H9 (cell line): Measurements from ENCODE around the gene PCF11. TPM values are rescaled to one million over a fixed set of nuclear protein-coding genes. Genes with fewer than 3 reads are reported as not detected.

ENCODE experiments used
- DNase-seq: peaks from one replicate; pipeline ENCODE4 v3.0.0-alpha.2; 2017
- H2AFZ ChIP-seq: one replicate; pipeline ENCODE4 v1.6.1; 2013; ENCODE audit warnings: mild to moderate bottlenecking, low read length, control low read depth, moderate library complexity
- H2AK5ac ChIP-seq: 2 replicates; pipeline ENCODE4 v1.6.1; 2013; ENCODE audit warnings: low read length, control low read depth, mixed read lengths; ENCODE audit not compliant: insufficient read length
- H2BK120ac ChIP-seq: one replicate; pipeline ENCODE4 v1.6.1; 2013; ENCODE audit warnings: low read depth, mild to moderate bottlenecking, low read length, control low read depth, inconsistent platforms; ENCODE audit not compliant: poor library complexity, severe bottlenecking
- H2BK12ac ChIP-seq: 2 replicates; pipeline ENCODE4 v1.6.1; 2013; ENCODE audit warnings: low read length, control low read depth, mixed read lengths, low read depth; ENCODE audit not compliant: insufficient read length
- H2BK15ac ChIP-seq: 2 replicates; pipeline ENCODE4 v1.6.1; 2013; ENCODE audit warnings: low read depth, low read length, control low read depth
- H2BK20ac ChIP-seq: one replicate; pipeline ENCODE4 v1.6.1; 2013; ENCODE audit warnings: low read depth, mild to moderate bottlenecking, low read length, control low read depth, inconsistent platforms; ENCODE audit not compliant: poor library complexity, severe bottlenecking
- H2BK5ac ChIP-seq: 2 replicates; pipeline ENCODE4 v1.6.1; 2013; ENCODE audit warnings: low read length, control low read depth, mixed read lengths; ENCODE audit not compliant: insufficient read length
- H3K14ac ChIP-seq: 2 replicates; pipeline ENCODE4 v1.6.1; 2013; ENCODE audit warnings: low read length, control low read depth; ENCODE audit not compliant: insufficient read depth
- H3K18ac ChIP-seq: 2 replicates; pipeline ENCODE4 v1.6.1; 2013; ENCODE audit warnings: low read depth, mild to moderate bottlenecking, mixed read lengths, low read length, control low read depth; ENCODE audit not compliant: insufficient read length
- H3K23ac ChIP-seq: 2 replicates; pipeline ENCODE4 v1.6.1; 2013; ENCODE audit warnings: low read length, control low read depth, mixed read lengths, low read depth; ENCODE audit not compliant: insufficient read length
- H3K23me2 ChIP-seq: 2 replicates; pipeline ENCODE4 v1.6.1; 2013; ENCODE audit warnings: low read depth, mild to moderate bottlenecking, mixed read lengths, low read length, control low read depth; ENCODE audit not compliant: insufficient read length, poor library complexity, severe bottlenecking
- H3K27ac ChIP-seq: 2 replicates; pipeline ENCODE4 v1.5.1; 2013; ENCODE audit warnings: low read length, control low read depth, mixed read lengths, low read depth; ENCODE audit not compliant: insufficient read length
- H3K27me3 ChIP-seq: 2 replicates; pipeline ENCODE4 v1.6.1; 2013; ENCODE audit warnings: low read length, control low read depth, inconsistent platforms; ENCODE audit not compliant: insufficient read depth
- H3K4ac ChIP-seq: 2 replicates; pipeline ENCODE4 v1.6.1; 2013; ENCODE audit warnings: low read depth, mild to moderate bottlenecking, control low read depth, inconsistent platforms, low read length, moderate library complexity
- H3K4me1 ChIP-seq: 2 replicates; pipeline ENCODE4 v1.6.1; 2013; ENCODE audit warnings: low read length, control low read depth, inconsistent platforms; ENCODE audit not compliant: insufficient read depth
- H3K4me2 ChIP-seq: 2 replicates; pipeline ENCODE4 v1.6.1; 2013; ENCODE audit warnings: low read length, control low read depth, mixed read lengths; ENCODE audit not compliant: insufficient read length, insufficient read depth
- H3K56ac ChIP-seq: 2 replicates; pipeline ENCODE4 v1.6.1; 2013; ENCODE audit warnings: low read depth, mild to moderate bottlenecking, mixed read lengths, low read length, control low read depth; ENCODE audit not compliant: insufficient read length
- H3K79me1 ChIP-seq: 2 replicates; pipeline ENCODE4 v1.6.1; 2013; ENCODE audit warnings: low read depth, mild to moderate bottlenecking, moderate library complexity, low read length, control low read depth, inconsistent platforms; ENCODE audit not compliant: insufficient read depth, poor library complexity, severe bottlenecking
- H3K79me2 ChIP-seq: 2 replicates; pipeline ENCODE4 v1.6.1; 2013; ENCODE audit warnings: low read length, control low read depth, inconsistent platforms; ENCODE audit not compliant: insufficient read depth
- H3K9ac ChIP-seq: 2 replicates; pipeline ENCODE4 v1.6.1; 2013; ENCODE audit warnings: low read length, control low read depth, mixed read lengths; ENCODE audit not compliant: insufficient read length; ENCODE audit errors: extremely low read depth
- H3K9me3 ChIP-seq: one replicate; pipeline ENCODE4 v1.6.1; 2013; ENCODE audit warnings: low read depth, low read length, inconsistent platforms; ENCODE audit not compliant: control insufficient read depth
- H3T11ph ChIP-seq: one replicate; pipeline ENCODE4 v1.6.1; 2013; ENCODE audit warnings: mild to moderate bottlenecking, low read length, control low read depth, inconsistent platforms
- H4K20me1 ChIP-seq: one replicate; pipeline ENCODE4 v1.6.1; 2013; ENCODE audit not compliant: control insufficient read depth, insufficient read length, insufficient read depth
- H4K5ac ChIP-seq: 2 replicates; pipeline ENCODE4 v1.6.1; 2013; ENCODE audit warnings: low read depth, mild to moderate bottlenecking, mixed read lengths, low read length, control low read depth; ENCODE audit not compliant: insufficient read length
- H4K8ac ChIP-seq: replicated peaks from 2 replicates; pipeline ENCODE4 v1.6.1; 2013; ENCODE audit warnings: low read length, control low read depth, mixed read lengths, low read depth; ENCODE audit not compliant: insufficient read length
- H4K91ac ChIP-seq: 2 replicates; pipeline ENCODE4 v1.6.1; 2013; ENCODE audit warnings: low read depth, mild to moderate bottlenecking, moderate library complexity, mixed read lengths, low read length, control low read depth; ENCODE audit not compliant: insufficient read length
- H3K27ac Mint-ChIP-seq, 3 experiments: 2 replicates in 2 of 3; 3 replicates in 1 of 3; pipeline ENCODE4 v1.8.0; 2020 to 2021; ENCODE audit warnings: mixed read lengths in 3 of 3, mild to moderate bottlenecking in 1 of 3, moderate library complexity in 1 of 3
- H3K27me3 Mint-ChIP-seq: 2 replicates; pipeline ENCODE4 v1.8.0; 2021; ENCODE audit warnings: low read depth, mild to moderate bottlenecking, moderate library complexity, mixed read lengths
- H3K36me3 Mint-ChIP-seq, 3 experiments: 2 replicates in 2 of 3; 3 replicates in 1 of 3; pipeline ENCODE4 v1.8.0; 2020 to 2021; ENCODE audit warnings: low read depth in 3 of 3, mixed read lengths in 3 of 3; ENCODE audit not compliant: insufficient read depth in 1 of 3
- H3K4me1 Mint-ChIP-seq, 2 experiments: 2 replicates each; pipeline ENCODE4 v1.8.0; 2020; ENCODE audit warnings: mixed read lengths in 2 of 2
- H3K4me3 Mint-ChIP-seq, 2 experiments: 2 replicates in 1 of 2; 3 replicates in 1 of 2; pipeline ENCODE4 v1.8.0; 2020 to 2021; ENCODE audit warnings: mild to moderate bottlenecking in 2 of 2, mixed read lengths in 2 of 2, moderate library complexity in 1 of 2
- H3K9me3 Mint-ChIP-seq, 2 experiments: 2 replicates in 1 of 2; 3 replicates in 1 of 2; pipeline ENCODE4 v1.8.0; 2020; ENCODE audit warnings: mild to moderate bottlenecking in 2 of 2, mixed read lengths in 2 of 2, moderate library complexity in 1 of 2
- CTCF ChIP-seq: fragments of 200-600 bp; sonication (generic); conservative IDR thresholded peaks from 3 replicates; pipeline ENCODE4 v1.8.0; 2021; ENCODE audit warnings: antibody characterized with exemption, mild to moderate bottlenecking
- WGBS: extraction: QIAGEN DNeasy Blood & Tissue Kit; methylation state at CpG from one replicate; pipeline ENCODE4 v1.1.7; 2013; ENCODE audit warnings: missing lambda C conversion rate, low lambda C conversion rate, mixed read lengths; ENCODE audit not compliant: insufficient read length; ENCODE audit errors: extremely low coverage; 5-methylcytosine and 5-hydroxymethylcytosine counted together
- total RNA-seq: library from RNA; stranded (reverse); gene quantifications from 2 replicates; pipeline ENCODE4 v1.2.1, GENCODE V29; 2021

Gene PCF11
- total RNA-seq, 1 experiment from 2014 or later = 50.9 TPM

- H4K91ac ChIP-seq = no peak overlapping the region
- peaks cover 5% of the 10 kb centered on the region for H3K23me2 ChIP-seq
- no peak for TF ChIP-seq CTCF
- H3K79me2 ChIP-seq = peaks cover under 1% of the 10 kb centered on the region; the same call in 1 of the 2 replicates
- H3K56ac ChIP-seq = no peak overlapping the region
- Mint-ChIP-seq H3K4me3 (no peak overlapping the region), H3K27ac (no peak overlapping the region), H3K4me1 (no peaks in the 10 kb centered on the region), H3K27me3 (peaks cover 2% of the 10 kb centered on the region; the same call in 1 of the 2 replicates), H3K36me3 (peaks cover 3% of the 10 kb centered on the region in 3 experiments; a peak in 5 of 7 replicates), H3K9me3 (peaks cover 2% of the 10 kb centered on the region in 2 experiments; a peak in 4 of 5 replicates)
- H3K9me3 ChIP-seq = no peaks in the 10 kb centered on the region
- no peak overlapping the region for H3K9ac ChIP-seq
- no peak overlapping the region for H3K4me2 ChIP-seq
- H3K4me1 ChIP-seq = no peaks in the 10 kb centered on the region; the same call in 1 of the 2 replicates
- H3K18ac ChIP-seq = no peak overlapping the region
- no peak overlapping the region for H2BK5ac ChIP-seq
- no peaks in the 10 kb centered on the region for H3K27me3 ChIP-seq
- no peaks in the 10 kb centered on the region for H3K79me1 ChIP-seq
- H3K14ac ChIP-seq = no peak overlapping the region
- no CpG with 5 or more reads among the region's 2 CpGs for WGBS
- H2AFZ ChIP-seq = no peak overlapping the region
- no peak overlapping the region for H4K8ac ChIP-seq
- no peak overlapping the region for H3K4ac ChIP-seq
- DNase-seq = no peak
- no peak overlapping the region for H2BK20ac ChIP-seq
- no peak overlapping the region for H2BK15ac ChIP-seq
- H3K23ac ChIP-seq = no peak overlapping the region
- no peaks in the 10 kb centered on the region for H4K20me1 ChIP-seq
- H3T11ph ChIP-seq = no peak overlapping the region
- H2BK12ac ChIP-seq = no peak overlapping the region
- H2AK5ac ChIP-seq = no peak overlapping the region
- no peak overlapping the region for H4K5ac ChIP-seq
- no peak overlapping the region for H3K27ac ChIP-seq
- H2BK120ac ChIP-seq = no peak overlapping the region
These were observed 4.7 kb upstream of the PCF11 start for GRCh38 chr11:83152264-83152663.
